Adrenal gland (tissue), 12 donors: ENCODE data around the gene VCAN. TPM values are rescaled to one million over a fixed set of nuclear protein-coding genes. Genes with fewer than 3 reads are reported as not detected.

Experiments
- DNase-seq, 7 donors: peaks; one replicate each; pipeline ENCODE4 v3.0.0-alpha.2; 2019 to 2020
- H3K27ac ChIP-seq, 5 donors: fragments of 200-600 bp; sonication (generic) in 4 of 5; 1 replicate in 3 of 5; 2 replicates in 2 of 5; pipeline versions ENCODE4 v1.5.1 to v1.8.0; 2016 to 2020; ENCODE audit warnings: mild to moderate bottlenecking in 1 of 5
- H3K27me3 ChIP-seq: fragments of 200-600 bp; 2 replicates; pipeline ENCODE4 v1.8.0; 2021
- H3K36me3 ChIP-seq, 2 donors: fragments of 200-600 bp; replicated peaks in 1 of 2; 1 replicate in 1 of 2; 2 replicates in 1 of 2; pipeline versions ENCODE4 v1.5.1 to v1.8.0; 2018 to 2022
- H3K4me1 ChIP-seq, 2 donors: fragments of 200-600 bp; replicated peaks in 1 of 2; 1 replicate in 1 of 2; 2 replicates in 1 of 2; pipeline versions ENCODE4 v1.5.1 to v1.8.0; 2018 to 2021
- H3K4me3 ChIP-seq, 4 donors: fragments of 200-600 bp; sonication (generic) in 3 of 4; one replicate each; pipeline ENCODE4 v1.5.1; 2016 to 2018
- H3K9me3 ChIP-seq, 3 donors: fragments of 200-600 bp; sonication (generic) in 1 of 3; replicated peaks in 1 of 3; 1 replicate in 2 of 3; 2 replicates in 1 of 3; pipeline versions ENCODE4 v1.5.1 to v1.8.0; 2016 to 2021
- POLR2A ChIP-seq, 2 donors: fragments of 450-650 bp; IDR thresholded peaks; one replicate each; pipeline ENCODE4 v1.6.1; 2017; ENCODE audit warnings: antibody characterized with exemption in 2 of 2, mild to moderate bottlenecking in 2 of 2, moderate library complexity in 1 of 2
- WGBS, 4 donors: extraction: QIAGEN DNeasy Blood & Tissue Kit in 2 of 4; methylation state at CpG; one replicate each; pipeline versions ENCODE4 v1.1.5 to v1.1.7; 2013 to 2017; 5-methylcytosine and 5-hydroxymethylcytosine counted together
- intact Hi-C, 2 donors: fragments of 100-400 bp; cut with DNase I; formaldehyde crosslinking; loops; one replicate each; pipeline versions ENCODE4 v1.14.1 to v1.15.0; 2022 to 2023
- polyA plus RNA-seq, 3 donors: library from polyadenylated mRNA; stranded (reverse); fragments of 200-250 nt in 2 of 3; fragments of 350-450 nt in 1 of 3; fragmentation: Illumina TruSeq in 1 of 3; extraction: RNeasy Lipid Tissue Mini Kit (QIAGEN cat#74804) in 1 of 3; gene quantifications; one replicate each; pipeline ENCODE4 v1.2.3, GENCODE V29; 2013 to 2014
- total RNA-seq, 9 donors: library from RNA; depleted of rRNA in 4 of 9; stranded (reverse); fragments of >200 nt in 4 of 9; fragments of 120-200 nt in 1 of 9; fragmentation: NEBNext Ultra II Directional in 1 of 9; extraction: Animal tissue kit (Norgen Biotek cat#: 25700) in 1 of 9; gene quantifications; one replicate each; pipeline versions ENCODE4 v1.1.0 to v1.2.4, GENCODE V29; 2013 to 2023
- TF ChIP-seq, protein P1 (sequence below), 6 experiments: fragments of 450-650 bp in 4 of 6; fragments of 200-600 bp in 2 of 6; sonication (generic) in 1 of 6; IDR thresholded peaks; 1 replicate in 5 of 6; 2 replicates in 1 of 6; pipeline versions ENCODE4 v1.5.1 to v1.8.0; 2016 to 2021; ENCODE audit warnings: antibody characterized with exemption in 6 of 6, mild to moderate bottlenecking in 2 of 6, moderate library complexity in 1 of 6
- donor health status: healthy with polysubstance abuse.
- donor health status: Bipolar disorder and iron deficiency.
- donor health status: DM: yes; HTN: yes; CAD: no.
- donor health status: DM: no; HTN: no; CAD: no.
- donor health status: DM: no; HTN: no; CAD: no.
- donor health status: DM: yes; HTN: yes; CAD: no.

The VCAN gene
- total and polyA plus RNA-seq, 12 donors, result 10.0 to 171 (median 133) TPM

DNA sequence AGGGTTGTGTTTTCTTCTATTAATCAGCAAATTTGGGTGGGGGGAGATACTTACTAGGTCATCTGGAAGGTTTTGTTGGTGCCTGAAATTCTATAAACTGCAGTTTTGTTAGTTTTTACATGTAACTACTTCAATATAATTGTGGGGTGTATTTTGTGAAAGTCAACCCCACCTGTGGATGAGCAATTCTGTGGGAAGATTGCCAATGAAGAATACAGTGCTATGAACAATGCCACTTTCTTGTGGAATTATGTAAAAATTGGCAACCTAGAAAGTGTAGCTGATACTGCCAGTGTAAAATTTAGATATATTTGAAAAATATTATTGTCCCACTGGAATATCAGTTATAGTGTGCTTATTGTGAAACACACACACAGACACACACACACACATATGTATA lies 80.7 kb downstream of the VCAN start:
- no peaks in the 10 kb centered on the region for H3K27me3 ChIP-seq
- TF ChIP-seq POLR2A (IDR thresholded peaks at IDR 0.05), result no peak
- TF ChIP-seq, protein P1, sequence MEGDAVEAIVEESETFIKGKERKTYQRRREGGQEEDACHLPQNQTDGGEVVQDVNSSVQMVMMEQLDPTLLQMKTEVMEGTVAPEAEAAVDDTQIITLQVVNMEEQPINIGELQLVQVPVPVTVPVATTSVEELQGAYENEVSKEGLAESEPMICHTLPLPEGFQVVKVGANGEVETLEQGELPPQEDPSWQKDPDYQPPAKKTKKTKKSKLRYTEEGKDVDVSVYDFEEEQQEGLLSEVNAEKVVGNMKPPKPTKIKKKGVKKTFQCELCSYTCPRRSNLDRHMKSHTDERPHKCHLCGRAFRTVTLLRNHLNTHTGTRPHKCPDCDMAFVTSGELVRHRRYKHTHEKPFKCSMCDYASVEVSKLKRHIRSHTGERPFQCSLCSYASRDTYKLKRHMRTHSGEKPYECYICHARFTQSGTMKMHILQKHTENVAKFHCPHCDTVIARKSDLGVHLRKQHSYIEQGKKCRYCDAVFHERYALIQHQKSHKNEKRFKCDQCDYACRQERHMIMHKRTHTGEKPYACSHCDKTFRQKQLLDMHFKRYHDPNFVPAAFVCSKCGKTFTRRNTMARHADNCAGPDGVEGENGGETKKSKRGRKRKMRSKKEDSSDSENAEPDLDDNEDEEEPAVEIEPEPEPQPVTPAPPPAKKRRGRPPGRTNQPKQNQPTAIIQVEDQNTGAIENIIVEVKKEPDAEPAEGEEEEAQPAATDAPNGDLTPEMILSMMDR (IDR thresholded peaks at IDR 0.05), result no peak
- H3K4me3 ChIP-seq, result no peak overlapping the region
- H3K4me1 ChIP-seq, result peaks cover 0 to 7% of the 10 kb centered on the region in 2 donors
- H3K9me3 ChIP-seq, result no peaks in the 10 kb centered on the region
- no peaks in the 10 kb centered on the region for H3K36me3 ChIP-seq
- no peak for DNase-seq
- intact Hi-C loops, result no loop called here
- peak overlapping the region in 3 of 5 donors; percentile 6 to 62 (median 45) for H3K27ac ChIP-seq

DNA sequence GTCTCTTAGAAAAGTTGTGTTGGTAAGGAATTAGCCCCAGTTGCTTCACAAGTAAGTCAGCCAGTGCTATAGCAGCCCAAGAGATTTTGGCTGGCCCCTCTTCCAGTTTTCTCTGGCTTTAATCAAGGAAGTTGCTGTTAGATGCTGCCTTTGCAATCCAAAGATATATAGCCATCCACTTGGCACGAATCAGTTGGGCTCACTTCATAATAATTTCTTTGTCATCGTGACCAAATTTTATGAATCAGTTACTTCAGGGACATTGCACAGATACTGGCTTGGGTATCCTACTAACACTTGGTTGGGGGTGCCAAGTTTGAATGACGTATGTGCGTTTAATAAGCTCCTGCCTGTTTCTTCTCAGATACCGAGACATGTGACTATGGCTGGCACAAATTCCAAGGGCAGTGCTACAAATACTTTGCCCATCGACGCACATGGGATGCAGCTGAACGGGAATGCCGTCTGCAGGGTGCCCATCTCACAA lies 81.5 kb downstream of the VCAN start:
- Histone ChIP-seq H3K9me3 (no peaks in the 10 kb centered on the region), H3K36me3 (no peaks in the 10 kb centered on the region), H3K27me3 (no peaks in the 10 kb centered on the region), H3K4me3 (no peak overlapping the region), H3K27ac (peak overlapping the region in 2 of 5 donors; percentile 50 to 62), H3K4me1 (peaks cover 0 to 7% of the 10 kb centered on the region in 2 donors)
- no peak for TF ChIP-seq POLR2A (IDR thresholded peaks at IDR 0.05)
- TF ChIP-seq, protein P1 (IDR thresholded peaks at IDR 0.05), result no peak
- peak; percentile 74 to 93 (median 85) for DNase-seq
- WGBS, 4 donors, result 35 to 69% (median 48%) methylated on average over 9 of the region's 9 CpGs
- intact Hi-C loops, result no loop called here

DNA sequence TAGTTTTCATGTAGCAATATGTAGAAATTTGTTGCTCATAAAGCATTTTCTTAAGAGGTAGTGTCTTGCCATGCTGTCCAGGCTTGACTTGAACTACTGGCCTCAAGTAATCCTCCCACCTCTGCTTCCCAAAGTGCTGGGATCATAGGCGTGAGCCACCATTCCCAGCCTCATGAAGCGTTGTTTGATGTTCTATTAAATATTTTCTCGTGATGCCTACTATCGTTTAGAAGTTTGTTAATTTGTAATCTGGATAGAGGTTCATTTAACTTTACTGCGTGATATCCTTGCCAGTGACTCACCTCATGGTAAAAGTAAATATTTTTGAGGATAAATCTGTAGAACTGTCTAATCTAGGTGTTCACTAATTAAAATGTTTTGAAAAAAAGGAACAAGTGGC lies 82.6 kb downstream of the VCAN start:
- WGBS, 4 donors, result 92 to 96% (median 95%) methylated on average over 5 of the region's 5 CpGs

DNA sequence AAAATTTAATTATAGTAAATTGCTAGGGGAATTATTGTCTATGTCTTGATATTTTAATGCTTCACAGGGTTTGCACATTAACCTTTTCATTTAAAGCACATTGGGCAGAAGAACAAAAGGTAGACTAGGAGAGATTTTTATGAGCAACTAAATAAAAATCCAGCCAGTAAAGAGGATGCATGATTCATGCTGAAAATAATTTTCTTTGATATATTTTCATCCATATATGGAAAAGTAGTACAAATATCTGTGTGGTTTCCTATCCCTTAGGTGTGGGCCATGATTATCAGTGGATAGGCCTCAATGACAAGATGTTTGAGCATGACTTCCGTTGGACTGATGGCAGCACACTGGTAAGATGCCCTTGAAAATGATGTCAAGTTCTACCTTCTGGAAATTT lies 83.1 kb downstream of the VCAN start:
- H3K36me3 ChIP-seq, result no peaks in the 10 kb centered on the region
- WGBS, 4 donors, result 56 to 75% (median 61%) methylated on average over 1 of the region's 1 CpG
- intact Hi-C loops, result no loop called here
- TF ChIP-seq, protein P1 (IDR thresholded peaks at IDR 0.05), result no peak
- TF ChIP-seq POLR2A (IDR thresholded peaks at IDR 0.05), result no peak
- DNase-seq, result no peak
- no peaks in the 10 kb centered on the region for H3K9me3 ChIP-seq
- H3K4me1 ChIP-seq, result peaks cover 0 to 7% of the 10 kb centered on the region in 2 donors
- no peak overlapping the region for H3K27ac ChIP-seq
- H3K4me3 ChIP-seq, result no peak overlapping the region
- no peaks in the 10 kb centered on the region for H3K27me3 ChIP-seq

More for the DNA sequence above, 82.6 kb downstream of the VCAN start:
- intact Hi-C loops, result no loop called here
- Histone ChIP-seq H3K4me1 (peaks cover 0 to 7% of the 10 kb centered on the region in 2 donors), H3K27ac (peak overlapping the region in 1 of 5 donors; percentile 46), H3K9me3 (no peaks in the 10 kb centered on the region), H3K36me3 (no peaks in the 10 kb centered on the region), H3K4me3 (no peak overlapping the region), H3K27me3 (no peaks in the 10 kb centered on the region)
- TF ChIP-seq, protein P1 (IDR thresholded peaks at IDR 0.05), result no peak
- TF ChIP-seq POLR2A (IDR thresholded peaks at IDR 0.05), result no peak
- DNase-seq, result no peak
